GM18520 (cell line): ENCODE measurements around the gene PRC1.
"Not testable (repeated sequence)": the region's sequence is repeated elsewhere in the genome, so short reads cannot be mapped to it uniquely, and the experiment has no call there.

ENCODE experiments used
- ATAC-seq: cut with Tn5 transposase; IDR thresholded peaks from one replicate; pipeline ENCODE4 v1.9.1; 2021; ENCODE audit not compliant: unreplicated experiment

The PRC1 gene

GRCh38 chr15:90934256-90934948 is 59.9 kb downstream of the PRC1 start:
- ATAC-seq = no peak

- ATAC-seq = no peak
Measured at GRCh38 chr15:90933301-90933700, 61.0 kb downstream of the PRC1 start.

GRCh38 chr15:90932660-90932991 is 61.7 kb downstream of the PRC1 start:
- ATAC-seq = no peak

- peak; percentile 39 for ATAC-seq
Measured at GRCh38 chr15:90931828-90932659, 62.3 kb downstream of the PRC1 start, which contains the start of gene HDDC3. Gene HDDC3 (minus strand): TSS chr15:90932549. CDS start chr15:90932540, 9 bp downstream.

- no peak for ATAC-seq
Measured at GRCh38 chr15:90931575-90931827, 62.8 kb downstream of the PRC1 start.

- no peak for ATAC-seq
Measured at GRCh38 chr15:90930861-90931574, 63.3 kb downstream of the PRC1 start.

- ATAC-seq = no peak
Measured at GRCh38 chr15:90929246-90930019, 64.9 kb downstream of the PRC1 start.

GRCh38 chr15:90928106-90928505 is 66.2 kb downstream of the PRC1 start:
- ATAC-seq = not testable (repeated sequence)

GRCh38 chr15:90926766-90927165 is 67.6 kb downstream of the PRC1 start:
- ATAC-seq = not testable (repeated sequence)

- ATAC-seq = peak; percentile 57
Measured at GRCh38 chr15:90924375-90924774, 70.0 kb downstream of the PRC1 start.

GRCh38 chr15:90922712-90923322 is 71.5 kb downstream of the PRC1 start:
- peak; percentile 91 for ATAC-seq

GRCh38 chr15:90921887-90922286 is 72.4 kb downstream of the PRC1 start:
- no peak for ATAC-seq

- ATAC-seq = no peak
Measured at GRCh38 chr15:90918835-90919234, 75.5 kb downstream of the PRC1 start.

- ATAC-seq = no peak
Measured at GRCh38 chr15:90918034-90918788, 76.1 kb downstream of the PRC1 start.

GRCh38 chr15:90917569-90917968 is 76.8 kb downstream of the PRC1 start:
- ATAC-seq = no peak

- no peak for ATAC-seq
Measured at GRCh38 chr15:90916461-90916860, 77.9 kb downstream of the PRC1 start.
